Activated naive CD4-positive, alpha-beta T cell treated with anti-CD3 and anti-CD28 coated beads, Interleukin-2, amount 50 U/mL, for 24 hours (primary cell): ENCODE data around the gene SLC35F3.
A peak's percentile ranks its signal among the peaks of the same experiment; 100 is the strongest.

ENCODE experiments used
- H3K27ac Mint-ChIP-seq: one replicate; pipeline ENCODE4 v1.8.0; 2021; ENCODE audit warnings: mild to moderate bottlenecking, mixed read lengths
- H3K27me3 Mint-ChIP-seq: one replicate; pipeline ENCODE4 v1.8.0; 2021; ENCODE audit warnings: mixed read lengths
- H3K36me3 Mint-ChIP-seq: one replicate; pipeline ENCODE4 v1.8.0; 2021; ENCODE audit warnings: mixed read lengths
- H3K4me1 Mint-ChIP-seq: one replicate; pipeline ENCODE4 v1.8.0; 2021; ENCODE audit warnings: mixed read lengths
- H3K4me3 Mint-ChIP-seq: one replicate; pipeline ENCODE4 v1.8.0; 2021; ENCODE audit warnings: mild to moderate bottlenecking, mixed read lengths
- H3K9me3 Mint-ChIP-seq: one replicate; pipeline ENCODE4 v1.8.0; 2021; ENCODE audit warnings: mixed read lengths

The SLC35F3 gene

GRCh38 chr1:234212764-234213657, 308.5 kb downstream of the SLC35F3 start:
- Mint-ChIP-seq H3K4me3 (peak overlapping the region; percentile 86), H3K27ac (peak overlapping the region; percentile 79), H3K36me3 (no peaks in the 10 kb centered on the region), H3K4me1 (peaks cover 31% of the 10 kb centered on the region), H3K9me3 (no peaks in the 10 kb centered on the region), H3K27me3 (no peaks in the 10 kb centered on the region)

- H3K27me3 Mint-ChIP-seq = no peaks in the 10 kb centered on the region
- peaks cover 31% of the 10 kb centered on the region for H3K4me1 Mint-ChIP-seq
- no peaks in the 10 kb centered on the region for H3K9me3 Mint-ChIP-seq
- H3K36me3 Mint-ChIP-seq = no peaks in the 10 kb centered on the region
- no peak overlapping the region for H3K27ac Mint-ChIP-seq
- peak overlapping the region; percentile 86 for H3K4me3 Mint-ChIP-seq
Measured at GRCh38 chr1:234213658-234214128, 309.2 kb downstream of the SLC35F3 start.

- Mint-ChIP-seq H3K27ac (no peak overlapping the region), H3K4me1 (peaks cover 31% of the 10 kb centered on the region), H3K4me3 (peak overlapping the region; percentile 86), H3K27me3 (no peaks in the 10 kb centered on the region), H3K36me3 (no peaks in the 10 kb centered on the region), H3K9me3 (no peaks in the 10 kb centered on the region)
Measured at GRCh38 chr1:234214129-234214910, 309.8 kb downstream of the SLC35F3 start.

- no peaks in the 10 kb centered on the region for H3K27me3 Mint-ChIP-seq
- H3K36me3 Mint-ChIP-seq = no peaks in the 10 kb centered on the region
- peak overlapping the region; percentile 76 for H3K4me3 Mint-ChIP-seq
- no peaks in the 10 kb centered on the region for H3K9me3 Mint-ChIP-seq
- H3K27ac Mint-ChIP-seq = no peak overlapping the region
- peaks cover 31% of the 10 kb centered on the region for H3K4me1 Mint-ChIP-seq
Measured at GRCh38 chr1:234214911-234215892, 310.7 kb downstream of the SLC35F3 start.

- Mint-ChIP-seq H3K4me1 (peaks cover 31% of the 10 kb centered on the region), H3K4me3 (peak overlapping the region; percentile 76), H3K36me3 (no peaks in the 10 kb centered on the region), H3K9me3 (no peaks in the 10 kb centered on the region), H3K27ac (no peak overlapping the region), H3K27me3 (no peaks in the 10 kb centered on the region)
Measured at GRCh38 chr1:234216116-234216703, 311.7 kb downstream of the SLC35F3 start.

GRCh38 chr1:234217316-234217840, 312.9 kb downstream of the SLC35F3 start:
- Mint-ChIP-seq H3K36me3 (no peaks in the 10 kb centered on the region), H3K4me1 (peaks cover 31% of the 10 kb centered on the region), H3K9me3 (no peaks in the 10 kb centered on the region), H3K27ac (no peak overlapping the region), H3K27me3 (no peaks in the 10 kb centered on the region), H3K4me3 (no peak overlapping the region)

GRCh38 chr1:234218078-234218477, 313.6 kb downstream of the SLC35F3 start:
- Mint-ChIP-seq H3K9me3 (no peaks in the 10 kb centered on the region), H3K27ac (no peak overlapping the region), H3K27me3 (no peaks in the 10 kb centered on the region), H3K4me3 (no peak overlapping the region), H3K36me3 (no peaks in the 10 kb centered on the region), H3K4me1 (peaks cover 26% of the 10 kb centered on the region)

GRCh38 chr1:234219711-234220110, 315.2 kb downstream of the SLC35F3 start:
- Mint-ChIP-seq H3K4me1 (peaks cover 17% of the 10 kb centered on the region), H3K4me3 (no peak overlapping the region), H3K9me3 (no peaks in the 10 kb centered on the region), H3K36me3 (no peaks in the 10 kb centered on the region), H3K27ac (no peak overlapping the region), H3K27me3 (no peaks in the 10 kb centered on the region)

GRCh38 chr1:234221601-234222000, 317.1 kb downstream of the SLC35F3 start:
- H3K4me1 Mint-ChIP-seq = peaks cover 6% of the 10 kb centered on the region
- H3K36me3 Mint-ChIP-seq = no peaks in the 10 kb centered on the region
- no peak overlapping the region for H3K27ac Mint-ChIP-seq
- no peaks in the 10 kb centered on the region for H3K27me3 Mint-ChIP-seq
- no peaks in the 10 kb centered on the region for H3K9me3 Mint-ChIP-seq
- no peak overlapping the region for H3K4me3 Mint-ChIP-seq

GRCh38 chr1:234222561-234223280, 318.2 kb downstream of the SLC35F3 start:
- no peak overlapping the region for H3K4me3 Mint-ChIP-seq
- no peaks in the 10 kb centered on the region for H3K9me3 Mint-ChIP-seq
- no peaks in the 10 kb centered on the region for H3K36me3 Mint-ChIP-seq
- H3K27me3 Mint-ChIP-seq = no peaks in the 10 kb centered on the region
- H3K4me1 Mint-ChIP-seq = no peaks in the 10 kb centered on the region
- H3K27ac Mint-ChIP-seq = no peak overlapping the region

GRCh38 chr1:234226113-234226818, 321.8 kb downstream of the SLC35F3 start:
- Mint-ChIP-seq H3K27ac (no peak overlapping the region), H3K4me3 (no peak overlapping the region), H3K27me3 (no peaks in the 10 kb centered on the region), H3K9me3 (no peaks in the 10 kb centered on the region), H3K4me1 (peaks cover 15% of the 10 kb centered on the region), H3K36me3 (no peaks in the 10 kb centered on the region)

- no peaks in the 10 kb centered on the region for H3K27me3 Mint-ChIP-seq
Measured at GRCh38 chr1:234226819-234227165, 322.3 kb downstream of the SLC35F3 start.

GRCh38 chr1:234229581-234230387, 325.3 kb downstream of the SLC35F3 start:
- H3K36me3 Mint-ChIP-seq = peaks cover 2% of the 10 kb centered on the region
- peaks cover 15% of the 10 kb centered on the region for H3K4me1 Mint-ChIP-seq
- H3K9me3 Mint-ChIP-seq = no peaks in the 10 kb centered on the region
- H3K27ac Mint-ChIP-seq = peak overlapping the region; percentile 56
- H3K27me3 Mint-ChIP-seq = peaks cover 1% of the 10 kb centered on the region
- no peak overlapping the region for H3K4me3 Mint-ChIP-seq

More at GRCh38 chr1:234226819-234227165, 322.3 kb downstream of the SLC35F3 start:
- no peak overlapping the region for H3K27ac Mint-ChIP-seq
- H3K4me1 Mint-ChIP-seq = peaks cover 15% of the 10 kb centered on the region
- H3K36me3 Mint-ChIP-seq = no peaks in the 10 kb centered on the region
- H3K4me3 Mint-ChIP-seq = no peak overlapping the region
- H3K9me3 Mint-ChIP-seq = no peaks in the 10 kb centered on the region
